H9 (cell line): Measurements from ENCODE around the gene ZNF8. TPM values are rescaled to one million over a fixed set of nuclear protein-coding genes. Genes with fewer than 3 reads are reported as not detected.
A peak's percentile ranks its signal among the peaks of the same experiment; 100 is the strongest.

ENCODE experiments used
- DNase-seq: peaks from one replicate; pipeline ENCODE4 v3.0.0-alpha.2; 2017
- H2AFZ ChIP-seq: one replicate; pipeline ENCODE4 v1.6.1; 2013; ENCODE audit warnings: mild to moderate bottlenecking, low read length, control low read depth, moderate library complexity
- H2AK5ac ChIP-seq: 2 replicates; pipeline ENCODE4 v1.6.1; 2013; ENCODE audit warnings: low read length, control low read depth, mixed read lengths; ENCODE audit not compliant: insufficient read length
- H2BK120ac ChIP-seq: one replicate; pipeline ENCODE4 v1.6.1; 2013; ENCODE audit warnings: low read depth, mild to moderate bottlenecking, low read length, control low read depth, inconsistent platforms; ENCODE audit not compliant: poor library complexity, severe bottlenecking
- H2BK12ac ChIP-seq: 2 replicates; pipeline ENCODE4 v1.6.1; 2013; ENCODE audit warnings: low read length, control low read depth, mixed read lengths, low read depth; ENCODE audit not compliant: insufficient read length
- H2BK15ac ChIP-seq: 2 replicates; pipeline ENCODE4 v1.6.1; 2013; ENCODE audit warnings: low read depth, low read length, control low read depth
- H2BK20ac ChIP-seq: one replicate; pipeline ENCODE4 v1.6.1; 2013; ENCODE audit warnings: low read depth, mild to moderate bottlenecking, low read length, control low read depth, inconsistent platforms; ENCODE audit not compliant: poor library complexity, severe bottlenecking
- H2BK5ac ChIP-seq: 2 replicates; pipeline ENCODE4 v1.6.1; 2013; ENCODE audit warnings: low read length, control low read depth, mixed read lengths; ENCODE audit not compliant: insufficient read length
- H3K14ac ChIP-seq: 2 replicates; pipeline ENCODE4 v1.6.1; 2013; ENCODE audit warnings: low read length, control low read depth; ENCODE audit not compliant: insufficient read depth
- H3K18ac ChIP-seq: 2 replicates; pipeline ENCODE4 v1.6.1; 2013; ENCODE audit warnings: low read depth, mild to moderate bottlenecking, mixed read lengths, low read length, control low read depth; ENCODE audit not compliant: insufficient read length
- H3K23ac ChIP-seq: 2 replicates; pipeline ENCODE4 v1.6.1; 2013; ENCODE audit warnings: low read length, control low read depth, mixed read lengths, low read depth; ENCODE audit not compliant: insufficient read length
- H3K23me2 ChIP-seq: 2 replicates; pipeline ENCODE4 v1.6.1; 2013; ENCODE audit warnings: low read depth, mild to moderate bottlenecking, mixed read lengths, low read length, control low read depth; ENCODE audit not compliant: insufficient read length, poor library complexity, severe bottlenecking
- H3K27ac ChIP-seq: 2 replicates; pipeline ENCODE4 v1.5.1; 2013; ENCODE audit warnings: low read length, control low read depth, mixed read lengths, low read depth; ENCODE audit not compliant: insufficient read length
- H3K27me3 ChIP-seq: 2 replicates; pipeline ENCODE4 v1.6.1; 2013; ENCODE audit warnings: low read length, control low read depth, inconsistent platforms; ENCODE audit not compliant: insufficient read depth
- H3K4ac ChIP-seq: 2 replicates; pipeline ENCODE4 v1.6.1; 2013; ENCODE audit warnings: low read depth, mild to moderate bottlenecking, control low read depth, inconsistent platforms, low read length, moderate library complexity
- H3K4me1 ChIP-seq: 2 replicates; pipeline ENCODE4 v1.6.1; 2013; ENCODE audit warnings: low read length, control low read depth, inconsistent platforms; ENCODE audit not compliant: insufficient read depth
- H3K4me2 ChIP-seq: 2 replicates; pipeline ENCODE4 v1.6.1; 2013; ENCODE audit warnings: low read length, control low read depth, mixed read lengths; ENCODE audit not compliant: insufficient read length, insufficient read depth
- H3K56ac ChIP-seq: 2 replicates; pipeline ENCODE4 v1.6.1; 2013; ENCODE audit warnings: low read depth, mild to moderate bottlenecking, mixed read lengths, low read length, control low read depth; ENCODE audit not compliant: insufficient read length
- H3K79me1 ChIP-seq: 2 replicates; pipeline ENCODE4 v1.6.1; 2013; ENCODE audit warnings: low read depth, mild to moderate bottlenecking, moderate library complexity, low read length, control low read depth, inconsistent platforms; ENCODE audit not compliant: insufficient read depth, poor library complexity, severe bottlenecking
- H3K79me2 ChIP-seq: 2 replicates; pipeline ENCODE4 v1.6.1; 2013; ENCODE audit warnings: low read length, control low read depth, inconsistent platforms; ENCODE audit not compliant: insufficient read depth
- H3K9ac ChIP-seq: 2 replicates; pipeline ENCODE4 v1.6.1; 2013; ENCODE audit warnings: low read length, control low read depth, mixed read lengths; ENCODE audit not compliant: insufficient read length; ENCODE audit errors: extremely low read depth
- H3K9me3 ChIP-seq: one replicate; pipeline ENCODE4 v1.6.1; 2013; ENCODE audit warnings: low read depth, low read length, inconsistent platforms; ENCODE audit not compliant: control insufficient read depth
- H3T11ph ChIP-seq: one replicate; pipeline ENCODE4 v1.6.1; 2013; ENCODE audit warnings: mild to moderate bottlenecking, low read length, control low read depth, inconsistent platforms
- H4K20me1 ChIP-seq: one replicate; pipeline ENCODE4 v1.6.1; 2013; ENCODE audit not compliant: control insufficient read depth, insufficient read length, insufficient read depth
- H4K5ac ChIP-seq: 2 replicates; pipeline ENCODE4 v1.6.1; 2013; ENCODE audit warnings: low read depth, mild to moderate bottlenecking, mixed read lengths, low read length, control low read depth; ENCODE audit not compliant: insufficient read length
- H4K8ac ChIP-seq: replicated peaks from 2 replicates; pipeline ENCODE4 v1.6.1; 2013; ENCODE audit warnings: low read length, control low read depth, mixed read lengths, low read depth; ENCODE audit not compliant: insufficient read length
- H4K91ac ChIP-seq: 2 replicates; pipeline ENCODE4 v1.6.1; 2013; ENCODE audit warnings: low read depth, mild to moderate bottlenecking, moderate library complexity, mixed read lengths, low read length, control low read depth; ENCODE audit not compliant: insufficient read length
- H3K27ac Mint-ChIP-seq, 3 experiments: 2 replicates in 2 of 3; 3 replicates in 1 of 3; pipeline ENCODE4 v1.8.0; 2020 to 2021; ENCODE audit warnings: mixed read lengths in 3 of 3, mild to moderate bottlenecking in 1 of 3, moderate library complexity in 1 of 3
- H3K27me3 Mint-ChIP-seq: 2 replicates; pipeline ENCODE4 v1.8.0; 2021; ENCODE audit warnings: low read depth, mild to moderate bottlenecking, moderate library complexity, mixed read lengths
- H3K36me3 Mint-ChIP-seq, 3 experiments: 2 replicates in 2 of 3; 3 replicates in 1 of 3; pipeline ENCODE4 v1.8.0; 2020 to 2021; ENCODE audit warnings: low read depth in 3 of 3, mixed read lengths in 3 of 3; ENCODE audit not compliant: insufficient read depth in 1 of 3
- H3K4me1 Mint-ChIP-seq, 2 experiments: 2 replicates each; pipeline ENCODE4 v1.8.0; 2020; ENCODE audit warnings: mixed read lengths in 2 of 2
- H3K4me3 Mint-ChIP-seq, 2 experiments: 2 replicates in 1 of 2; 3 replicates in 1 of 2; pipeline ENCODE4 v1.8.0; 2020 to 2021; ENCODE audit warnings: mild to moderate bottlenecking in 2 of 2, mixed read lengths in 2 of 2, moderate library complexity in 1 of 2
- H3K9me3 Mint-ChIP-seq, 2 experiments: 2 replicates in 1 of 2; 3 replicates in 1 of 2; pipeline ENCODE4 v1.8.0; 2020; ENCODE audit warnings: mild to moderate bottlenecking in 2 of 2, mixed read lengths in 2 of 2, moderate library complexity in 1 of 2
- WGBS: extraction: QIAGEN DNeasy Blood & Tissue Kit; methylation state at CpG from one replicate; pipeline ENCODE4 v1.1.7; 2013; ENCODE audit warnings: missing lambda C conversion rate, low lambda C conversion rate, mixed read lengths; ENCODE audit not compliant: insufficient read length; ENCODE audit errors: extremely low coverage; 5-methylcytosine and 5-hydroxymethylcytosine counted together
- total RNA-seq: library from RNA; stranded (reverse); gene quantifications from 2 replicates; pipeline ENCODE4 v1.2.1, GENCODE V29; 2021
- TF ChIP-seq, protein P1 (sequence below): fragments of 200-600 bp; sonication (generic); conservative IDR thresholded peaks from 3 replicates; pipeline ENCODE4 v1.8.0; 2021; ENCODE audit warnings: antibody characterized with exemption, mild to moderate bottlenecking

ZNF8 gene
- total RNA-seq, 1 experiment from 2014 or later, result 17.3 TPM

DNA sequence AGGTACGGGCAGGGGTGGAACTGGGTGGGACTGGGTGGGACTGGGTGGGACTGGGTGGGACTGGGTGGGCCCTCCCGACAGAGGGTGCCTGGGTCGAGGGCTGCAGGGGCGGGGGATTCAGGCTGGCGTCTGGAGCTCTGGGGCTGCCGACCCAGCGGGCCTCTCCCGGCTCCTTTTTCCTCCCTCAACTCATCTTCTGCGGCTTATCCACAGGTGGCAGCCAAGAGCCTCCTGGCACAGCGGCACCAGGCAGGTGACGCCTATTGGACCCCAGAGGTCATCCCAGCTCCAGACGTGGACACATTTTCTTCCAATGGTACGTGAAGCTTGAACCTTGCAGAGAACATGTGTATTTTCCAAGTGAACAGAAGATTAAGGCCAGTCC is 49.5 kb upstream of the ZNF8 start:
- H3K23ac ChIP-seq, result no peak overlapping the region
- no peak overlapping the region for H2BK20ac ChIP-seq
- Mint-ChIP-seq H3K27me3 (no peaks in the 10 kb centered on the region), H3K27ac (peak overlapping the region; percentile 16 to 99 (median 97); a peak in 6 of 7 replicates), H3K9me3 (peaks cover 3 to 24% of the 10 kb centered on the region in 2 experiments; a peak in 4 of 5 replicates), H3K4me1 (peaks cover 20 to 21% of the 10 kb centered on the region in 2 experiments), H3K4me3 (peak overlapping the region; percentile 90 to 91), H3K36me3 (peaks cover 47 to 52% (median 49%) of the 10 kb centered on the region in 3 experiments)
- no peak overlapping the region for H2BK15ac ChIP-seq
- H3K9me3 ChIP-seq, result no peaks in the 10 kb centered on the region
- H2BK12ac ChIP-seq, result no peak overlapping the region
- H3K27ac ChIP-seq, result no peak overlapping the region
- H3K79me1 ChIP-seq, result peaks cover 15% of the 10 kb centered on the region
- peak; percentile 55 for DNase-seq
- peaks cover 11% of the 10 kb centered on the region for H3K23me2 ChIP-seq
- TF ChIP-seq, protein P1, sequence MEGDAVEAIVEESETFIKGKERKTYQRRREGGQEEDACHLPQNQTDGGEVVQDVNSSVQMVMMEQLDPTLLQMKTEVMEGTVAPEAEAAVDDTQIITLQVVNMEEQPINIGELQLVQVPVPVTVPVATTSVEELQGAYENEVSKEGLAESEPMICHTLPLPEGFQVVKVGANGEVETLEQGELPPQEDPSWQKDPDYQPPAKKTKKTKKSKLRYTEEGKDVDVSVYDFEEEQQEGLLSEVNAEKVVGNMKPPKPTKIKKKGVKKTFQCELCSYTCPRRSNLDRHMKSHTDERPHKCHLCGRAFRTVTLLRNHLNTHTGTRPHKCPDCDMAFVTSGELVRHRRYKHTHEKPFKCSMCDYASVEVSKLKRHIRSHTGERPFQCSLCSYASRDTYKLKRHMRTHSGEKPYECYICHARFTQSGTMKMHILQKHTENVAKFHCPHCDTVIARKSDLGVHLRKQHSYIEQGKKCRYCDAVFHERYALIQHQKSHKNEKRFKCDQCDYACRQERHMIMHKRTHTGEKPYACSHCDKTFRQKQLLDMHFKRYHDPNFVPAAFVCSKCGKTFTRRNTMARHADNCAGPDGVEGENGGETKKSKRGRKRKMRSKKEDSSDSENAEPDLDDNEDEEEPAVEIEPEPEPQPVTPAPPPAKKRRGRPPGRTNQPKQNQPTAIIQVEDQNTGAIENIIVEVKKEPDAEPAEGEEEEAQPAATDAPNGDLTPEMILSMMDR, result peak; percentile 57
- H2BK5ac ChIP-seq, result peak overlapping the region; percentile 69
- H3K4me1 ChIP-seq, result peaks cover 2% of the 10 kb centered on the region; the same call in 1 of the 2 replicates
- H3K27me3 ChIP-seq, result no peaks in the 10 kb centered on the region
- peak overlapping the region; percentile 96 for H3K4me2 ChIP-seq
- no peak overlapping the region for H4K8ac ChIP-seq
- peak overlapping the region; percentile 85 for H2BK120ac ChIP-seq
- H3T11ph ChIP-seq, result no peak overlapping the region
- H3K4ac ChIP-seq, result peak overlapping the region; percentile 95; the same call in 1 of the 2 replicates
- H2AK5ac ChIP-seq, result no peak overlapping the region
- H3K14ac ChIP-seq, result peak overlapping the region; percentile 99
- H4K91ac ChIP-seq, result no peak overlapping the region
- H3K9ac ChIP-seq, result peak overlapping the region; percentile 94
- peaks cover 12% of the 10 kb centered on the region; the same call in 1 of the 2 replicates for H3K79me2 ChIP-seq
- no CpG with 5 or more reads among the region's 13 CpGs for WGBS
- H4K20me1 ChIP-seq, result no peaks in the 10 kb centered on the region
- no peak overlapping the region for H4K5ac ChIP-seq
- no peak overlapping the region for H2AFZ ChIP-seq
- no peak overlapping the region for H3K56ac ChIP-seq
- peak overlapping the region; percentile 93 for H3K18ac ChIP-seq
